ENCODE measurements around the gene ATP13A1.
"Not testable (repeated sequence)": the region's sequence is repeated elsewhere in the genome, so short reads cannot be mapped to it uniquely, and the experiment has no call there.

The ATP13A1 gene

GRCh38 chr19:19663256-19664120 is at the start of gene ATP13A1:
Gene ATP13A1, minus strand, starts transcription at chr19:19663676. Its CDS starts 10 bp downstream, at chr19:19663666.
- peak; percentile 98 for DNase-seq (ENCODE audit: low read depth, low spot score)

DNA sequence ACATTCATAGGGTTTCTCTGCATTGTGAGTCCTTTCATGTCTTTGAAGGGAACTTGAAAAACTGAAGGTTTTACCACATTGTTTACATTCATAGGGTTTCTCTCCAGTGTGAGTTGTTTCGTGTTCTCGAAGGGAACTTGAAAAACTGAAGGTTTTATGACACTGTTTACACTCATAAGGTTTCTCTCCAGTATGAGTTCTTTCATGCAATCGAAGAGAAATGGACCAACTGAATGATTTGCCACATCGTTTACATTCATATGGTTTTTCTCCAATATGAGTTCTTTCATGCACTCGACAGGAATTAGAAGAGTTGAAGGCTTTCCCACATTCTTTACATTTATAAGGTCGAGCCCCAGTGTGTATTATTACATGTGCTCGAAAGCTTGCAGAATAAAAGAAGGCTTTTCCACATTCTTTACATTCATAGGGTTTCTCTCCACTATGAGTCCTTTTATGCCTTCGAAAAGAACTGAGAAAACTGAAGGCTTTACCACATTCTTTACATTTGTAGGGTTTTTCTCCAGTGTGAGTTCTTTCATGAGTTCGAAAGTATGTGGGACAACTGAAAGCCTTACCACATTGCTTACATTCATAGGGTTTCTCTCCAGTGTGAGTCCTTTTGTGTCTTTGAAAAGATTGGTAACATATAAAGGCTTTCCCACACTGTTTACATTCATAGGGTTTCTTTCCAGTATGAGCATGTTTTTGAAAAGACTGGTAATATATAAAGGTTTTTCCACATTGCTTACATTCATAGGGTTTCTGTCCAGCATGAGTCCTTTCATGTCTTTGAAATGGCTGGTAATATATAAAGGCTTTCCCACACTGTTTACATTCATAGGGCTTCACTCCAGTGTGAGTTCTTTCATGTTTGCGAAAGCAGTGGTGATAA is 48.7 kb upstream of the ATP13A1 start:
- DNase-seq (ENCODE audit: low read depth, low spot score) = no peak

GRCh38 chr19:19711306-19711933 is 47.9 kb upstream of the ATP13A1 start:
- DNase-seq (ENCODE audit: low read depth, low spot score) = no peak

GRCh38 chr19:19710506-19710905 is 47.0 kb upstream of the ATP13A1 start:
- no peak for DNase-seq (ENCODE audit: low read depth, low spot score)

DNA sequence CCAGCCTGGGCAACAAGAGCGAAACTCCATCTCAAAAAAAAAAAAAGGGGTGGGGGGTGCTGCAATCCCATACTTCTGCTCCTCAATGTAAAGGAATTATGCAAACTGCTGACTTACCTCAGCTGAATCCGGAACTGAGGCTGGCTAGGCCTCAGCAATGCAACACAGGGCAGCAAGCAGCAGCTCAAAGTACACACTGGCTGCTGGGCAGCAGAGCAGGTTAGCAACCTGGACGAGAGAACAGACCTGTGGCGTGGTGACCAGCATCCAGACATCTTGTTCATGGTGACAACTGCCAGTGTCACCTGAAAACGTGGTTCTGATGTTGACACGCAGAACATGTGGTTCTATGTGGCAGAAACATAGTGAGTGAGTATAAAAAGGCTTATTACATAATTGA is 41.4 kb upstream of the ATP13A1 start:
- DNase-seq (ENCODE audit: low read depth, low spot score) = no peak

DNA sequence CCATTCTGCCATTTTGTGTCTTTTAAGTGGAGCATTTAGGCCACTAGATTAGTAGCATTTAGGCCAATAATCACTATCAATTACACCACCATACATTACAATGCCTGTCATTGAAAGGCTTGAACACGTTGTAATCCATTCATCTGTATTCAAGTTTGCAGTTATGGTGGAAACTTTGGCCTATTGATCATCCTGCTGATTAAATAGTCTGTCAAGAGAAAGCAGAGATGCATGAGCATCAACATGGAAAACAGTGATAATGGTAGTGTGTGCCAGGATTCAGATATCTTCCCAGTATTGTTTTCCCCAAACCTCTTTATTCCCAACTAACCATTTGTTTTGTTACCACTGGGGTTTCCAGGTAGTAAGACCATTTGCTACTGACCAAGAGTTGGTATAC is 37.0 kb upstream of the ATP13A1 start:
- DNase-seq (ENCODE audit: low read depth, low spot score) = not testable (repeated sequence)

GRCh38 chr19:19697589-19697988 is 34.1 kb upstream of the ATP13A1 start:
- no peak for DNase-seq (ENCODE audit: low read depth, low spot score)

- no peak for DNase-seq (ENCODE audit: low read depth, low spot score)
Observed at GRCh38 chr19:19696386-19696785, 32.9 kb upstream of the ATP13A1 start.

GRCh38 chr19:19691683-19692082 is 28.2 kb upstream of the ATP13A1 start:
- DNase-seq (ENCODE audit: low read depth, low spot score) = no peak

DNA sequence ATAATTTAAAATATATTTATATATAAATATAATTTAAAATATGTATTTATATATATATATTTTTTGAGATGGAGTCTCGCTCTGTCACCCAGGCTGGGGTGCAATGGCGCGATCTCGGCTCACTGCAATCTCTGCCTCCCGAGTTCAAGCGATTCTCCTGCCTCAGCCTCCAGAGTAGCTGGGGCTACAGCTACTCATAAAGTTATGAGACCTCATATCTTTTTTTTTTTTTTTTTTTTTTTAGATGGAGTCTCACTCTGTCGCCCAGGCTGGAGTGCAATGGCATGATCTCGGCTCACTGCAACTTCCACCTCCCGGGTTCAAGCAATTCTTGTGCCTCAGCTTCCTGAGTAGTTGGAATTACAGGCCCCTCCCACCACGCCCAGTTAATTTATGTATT is 25.5 kb upstream of the ATP13A1 start:
- not testable (repeated sequence) for DNase-seq (ENCODE audit: low read depth, low spot score)

- DNase-seq (ENCODE audit: low read depth, low spot score) = no peak
Observed at GRCh38 chr19:19687090-19687489, 23.6 kb upstream of the ATP13A1 start.

- DNase-seq (ENCODE audit: low read depth, low spot score) = no peak
Observed at GRCh38 chr19:19686580-19686979, 23.1 kb upstream of the ATP13A1 start.

DNA sequence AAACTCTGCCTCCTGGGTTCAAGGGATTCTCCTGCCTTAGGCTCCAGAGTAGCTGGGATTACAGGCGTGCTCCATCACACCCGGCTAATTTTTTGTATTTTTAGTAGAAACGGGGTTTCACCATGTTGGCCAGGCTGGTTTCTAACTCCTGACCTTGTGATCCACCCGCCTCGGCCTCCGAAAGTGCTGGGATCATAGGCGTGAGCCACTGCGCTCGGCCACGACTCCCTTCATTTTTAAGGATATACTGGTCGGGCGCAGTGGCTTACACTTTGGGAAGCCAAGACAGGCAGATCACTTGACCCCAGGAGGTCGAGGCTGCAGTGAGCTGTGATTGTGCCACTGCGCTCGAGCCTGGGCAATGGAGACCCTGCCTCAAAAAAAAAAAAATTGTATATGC is 22.6 kb upstream of the ATP13A1 start:
- DNase-seq (ENCODE audit: low read depth, low spot score) = not testable (repeated sequence)

GRCh38 chr19:19679176-19680073 is 15.9 kb upstream of the ATP13A1 start:
- no peak for DNase-seq (ENCODE audit: low read depth, low spot score)

DNA sequence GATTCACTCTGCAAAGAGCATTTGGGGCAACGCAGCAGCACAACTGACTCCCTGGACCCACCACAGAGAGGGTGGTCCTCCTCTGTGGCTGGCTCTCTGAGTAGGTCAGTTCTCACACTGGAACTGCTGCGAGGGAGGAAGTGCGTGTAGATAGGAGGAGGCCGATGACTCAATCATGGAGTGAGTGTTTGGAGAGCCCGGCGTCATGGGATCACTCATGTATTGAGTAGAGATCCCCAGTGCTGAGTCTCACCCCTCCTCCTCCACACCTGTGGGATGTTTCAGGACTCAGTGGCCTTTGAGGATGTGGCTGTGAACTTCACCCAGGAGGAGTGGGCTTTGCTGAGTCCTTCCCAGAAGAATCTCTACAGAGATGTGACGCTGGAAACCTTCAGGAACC is 14.1 kb upstream of the ATP13A1 start:
- no peak for DNase-seq (ENCODE audit: low read depth, low spot score)

DNA sequence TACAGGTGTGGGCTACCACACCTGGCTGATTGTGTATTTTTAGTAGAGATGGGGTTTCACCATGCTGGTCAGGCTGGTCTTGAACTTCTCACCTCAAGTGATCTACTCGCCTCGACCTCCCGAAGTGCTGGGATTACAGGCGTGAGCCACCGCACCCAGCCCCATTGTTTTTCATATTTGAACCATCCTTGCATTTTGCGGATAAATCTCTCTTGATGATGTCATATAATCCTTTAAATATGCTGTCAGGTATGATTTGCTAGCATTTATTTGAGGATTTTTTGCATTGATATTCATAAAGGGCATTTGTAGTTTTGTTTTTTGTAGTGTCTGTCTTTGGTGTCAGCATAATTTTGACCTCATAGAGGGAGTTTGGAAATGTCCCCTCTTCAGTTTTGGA is 10.8 kb upstream of the ATP13A1 start:
- DNase-seq (ENCODE audit: low read depth, low spot score) = no peak

GRCh38 chr19:19672816-19673215 is 9.3 kb upstream of the ATP13A1 start:
- DNase-seq (ENCODE audit: low read depth, low spot score) = no peak

DNA sequence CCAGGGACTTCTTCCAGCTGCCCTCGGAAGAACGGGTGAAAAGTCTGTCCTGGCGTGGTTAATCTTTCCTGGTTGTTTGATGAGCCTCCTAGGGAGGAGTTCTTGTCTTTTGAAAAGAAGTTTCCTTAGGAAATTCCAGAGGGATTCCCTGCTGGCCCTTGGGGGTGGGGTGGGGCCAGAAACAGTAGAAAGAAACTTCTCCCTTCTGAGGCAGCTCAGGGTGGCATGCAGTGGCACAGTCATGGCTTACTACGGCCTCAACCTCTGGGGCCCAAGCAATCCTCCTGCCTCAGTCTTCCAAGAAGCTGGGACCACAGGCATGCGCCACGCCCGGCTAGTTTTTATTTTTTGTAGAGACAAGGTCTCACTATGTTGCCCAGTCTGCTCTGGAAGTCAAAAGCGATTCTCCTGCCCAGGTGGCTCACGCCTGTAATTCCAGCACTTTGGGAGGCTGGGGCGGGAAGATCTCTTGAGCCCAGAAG is 6.6 kb upstream of the ATP13A1 start:
- peak; percentile 66 for DNase-seq (ENCODE audit: low read depth, low spot score)

DNA sequence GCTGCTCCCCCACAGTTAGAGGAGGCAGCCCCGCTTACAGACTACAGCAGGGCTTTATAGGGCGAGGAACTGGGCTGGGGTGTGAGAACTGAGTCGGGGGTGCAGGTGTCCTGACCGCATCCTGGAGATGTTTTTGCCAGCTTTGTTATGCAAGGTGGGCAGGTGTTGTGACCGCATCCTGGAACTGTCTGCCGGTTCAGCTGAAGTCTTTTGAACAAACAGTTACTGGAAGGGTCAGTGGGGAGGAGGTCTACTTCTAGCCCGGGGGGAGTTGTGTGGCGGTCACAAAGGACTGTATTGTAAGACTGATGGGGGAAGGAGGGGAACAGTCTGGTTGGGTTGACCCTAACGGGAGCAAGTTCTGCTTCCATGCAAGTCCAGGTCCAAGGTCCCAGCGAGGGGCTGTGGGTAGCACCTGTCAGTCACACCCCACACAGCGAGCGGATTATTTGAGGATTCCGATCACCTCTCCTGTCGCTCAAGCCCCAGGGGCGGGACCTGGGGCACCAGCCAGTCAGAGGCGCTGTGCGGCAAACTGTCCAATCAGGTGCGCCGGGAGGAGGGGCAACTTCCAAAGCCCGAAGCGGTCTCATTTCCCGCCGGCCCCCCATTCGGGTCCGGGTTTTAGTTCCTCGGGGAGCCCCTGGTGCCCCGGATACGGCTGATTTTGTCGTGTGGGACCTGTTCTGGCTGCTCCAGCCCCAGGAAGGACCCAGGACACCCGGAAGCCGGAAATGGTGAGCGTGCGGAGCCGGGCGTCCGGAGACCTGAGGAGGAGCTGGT is 4.9 kb upstream of the ATP13A1 start, which contains the start of gene ZNF101:
TSS of gene ZNF101 (plus strand) at position 610 of the 783 bp plus-strand sequence. CDS start at position 735, 125 bp downstream.
- DNase-seq (ENCODE audit: low read depth, low spot score) = peak; percentile 97

DNA sequence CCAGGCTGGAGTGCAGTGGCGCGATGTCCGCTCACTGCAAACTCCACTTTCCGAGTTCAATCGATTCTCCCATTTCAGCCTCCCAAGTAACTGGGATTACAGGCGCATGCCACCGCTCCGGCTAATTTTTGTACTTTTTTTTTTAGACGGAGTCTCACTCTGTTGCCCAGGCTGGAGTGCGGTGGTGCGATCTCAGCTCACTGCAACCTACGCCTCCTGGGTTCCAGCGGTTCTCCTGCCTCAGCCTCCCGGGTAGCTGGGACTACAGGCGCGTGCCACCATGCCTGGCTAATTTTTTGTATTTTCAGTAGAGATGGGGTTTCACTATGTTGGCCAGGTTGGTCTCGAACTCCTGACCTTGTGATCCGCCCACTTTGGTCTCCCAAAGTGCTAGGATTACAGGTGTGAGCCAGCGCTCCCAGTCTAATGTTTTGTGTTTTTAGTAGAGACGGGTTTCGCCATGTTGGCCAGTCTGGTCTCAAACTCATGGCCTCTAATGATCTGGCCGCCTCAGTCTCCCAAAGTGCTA is 2.0 kb upstream of the ATP13A1 start:
- not testable (repeated sequence) for DNase-seq (ENCODE audit: low read depth, low spot score)

All from ELF-1 (cell line).